ENCODE measurements around the gene FRZB. TPM values are rescaled to one million over a fixed set of nuclear protein-coding genes. Genes with fewer than 3 reads are reported as not detected.

FRZB gene
- total and polyA plus RNA-seq, 2 of the 13 experiments (the other 11 are each of a cell fraction or from before 2014, with no cell fraction given): 0.04 to 1.2 TPM

DNA sequence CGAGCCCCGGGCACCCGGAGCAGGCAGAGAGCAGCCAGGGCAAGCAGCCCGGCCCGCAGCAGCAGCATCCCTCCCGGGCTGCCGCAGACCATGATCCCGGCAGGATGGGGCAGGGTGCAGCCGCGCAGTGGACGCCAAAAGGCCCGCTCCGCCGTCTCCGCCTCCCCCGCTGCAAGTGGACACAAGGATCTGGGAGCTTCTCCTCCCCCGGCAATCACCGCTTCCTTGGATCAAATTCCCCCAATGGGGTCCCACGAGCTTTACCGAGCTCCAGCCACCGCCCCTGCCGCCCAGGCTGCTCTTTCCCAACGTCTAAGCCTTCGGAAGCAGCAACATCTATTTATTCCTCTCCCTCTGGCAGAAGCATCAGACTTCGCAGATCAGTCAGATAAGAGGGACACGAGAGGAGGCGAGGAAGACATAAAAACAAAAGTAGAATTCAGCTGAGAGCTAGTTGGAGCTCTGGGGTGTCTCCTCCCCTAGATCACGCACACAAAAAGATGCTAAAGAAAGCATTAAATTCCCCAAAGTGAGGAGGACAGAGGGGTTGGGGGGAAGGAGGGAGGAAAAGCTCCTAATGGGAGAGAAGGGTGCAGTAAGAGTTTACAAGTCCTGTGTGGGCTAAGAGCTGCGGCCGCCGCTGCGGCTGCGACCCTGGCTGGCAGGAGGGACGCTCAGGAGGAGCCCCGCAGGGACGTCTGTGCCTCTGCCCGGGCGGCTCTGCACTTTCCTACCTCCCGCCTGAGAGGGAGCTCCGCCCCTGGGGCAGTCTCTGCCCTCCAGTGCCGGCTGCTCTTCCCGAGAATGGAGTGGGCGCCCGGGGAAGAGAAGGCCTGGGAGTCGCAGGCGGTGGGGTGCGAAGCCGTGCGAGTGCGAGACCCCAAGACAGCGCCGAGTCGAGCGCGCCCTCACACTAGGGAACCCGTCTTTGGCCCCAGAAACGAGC is at the start of gene FRZB (continued):
- TF ChIP-seq PHF21A (CRISPR knock-in tag; IDR thresholded peaks at IDR 0.05): 0 out of 2 replicates have a peak, but pooled peaks have one; percentile 33
- TF ChIP-seq NFRKB (IDR thresholded peaks at IDR 0.05): no peak
- peak; percentile 48; the same call in 1 of the 2 replicates for TF ChIP-seq PITX1 (CRISPR knock-in tag; IDR thresholded peaks at IDR 0.05)
- 0 out of 2 replicates have a peak, but pooled peaks have one; percentile 6 for TF ChIP-seq MYC (CRISPR knock-in tag; IDR thresholded peaks at IDR 0.05; ENCODE audit: borderline replicate concordance)
- TF ChIP-seq TCF12 (IDR thresholded peaks at IDR 0.05): no peak
- TF ChIP-seq TCF12 (CRISPR knock-in tag; IDR thresholded peaks at IDR 0.05): 0 out of 2 replicates have a peak, but pooled peaks have one; percentile 10
- TF ChIP-seq ZNF331 (CRISPR knock-in tag; IDR thresholded peaks at IDR 0.05): peak; percentile 35; the same call in 1 of the 2 replicates
- TF ChIP-seq, protein P1, sequence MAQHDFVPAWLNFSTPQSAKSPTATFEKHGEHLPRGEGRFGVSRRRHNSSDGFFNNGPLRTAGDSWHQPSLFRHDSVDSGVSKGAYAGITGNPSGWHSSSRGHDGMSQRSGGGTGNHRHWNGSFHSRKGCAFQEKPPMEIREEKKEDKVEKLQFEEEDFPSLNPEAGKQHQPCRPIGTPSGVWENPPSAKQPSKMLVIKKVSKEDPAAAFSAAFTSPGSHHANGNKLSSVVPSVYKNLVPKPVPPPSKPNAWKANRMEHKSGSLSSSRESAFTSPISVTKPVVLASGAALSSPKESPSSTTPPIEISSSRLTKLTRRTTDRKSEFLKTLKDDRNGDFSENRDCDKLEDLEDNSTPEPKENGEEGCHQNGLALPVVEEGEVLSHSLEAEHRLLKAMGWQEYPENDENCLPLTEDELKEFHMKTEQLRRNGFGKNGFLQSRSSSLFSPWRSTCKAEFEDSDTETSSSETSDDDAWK (CRISPR knock-in tag; IDR thresholded peaks at IDR 0.05): no peak
- TF ChIP-seq, protein P2, sequence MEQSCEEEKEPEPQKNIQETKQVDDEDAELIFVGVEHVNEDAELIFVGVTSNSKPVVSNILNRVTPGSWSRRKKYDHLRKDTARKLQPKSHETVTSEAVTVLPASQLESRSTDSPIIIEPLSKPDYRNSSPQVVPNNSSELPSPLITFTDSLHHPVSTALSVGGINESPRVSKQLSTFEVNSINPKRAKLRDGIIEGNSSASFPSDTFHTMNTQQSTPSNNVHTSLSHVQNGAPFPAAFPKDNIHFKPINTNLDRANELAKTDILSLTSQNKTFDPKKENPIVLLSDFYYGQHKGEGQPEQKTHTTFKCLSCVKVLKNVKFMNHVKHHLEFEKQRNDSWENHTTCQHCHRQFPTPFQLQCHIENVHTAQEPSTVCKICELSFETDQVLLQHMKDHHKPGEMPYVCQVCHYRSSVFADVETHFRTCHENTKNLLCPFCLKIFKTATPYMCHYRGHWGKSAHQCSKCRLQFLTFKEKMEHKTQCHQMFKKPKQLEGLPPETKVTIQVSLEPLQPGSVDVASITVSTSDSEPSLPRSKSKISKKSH (CRISPR knock-in tag; IDR thresholded peaks at IDR 0.05; ENCODE audit: borderline replicate concordance): 0 out of 2 replicates have a peak, but pooled peaks have one; percentile 34
- TF ChIP-seq ZBTB7B (CRISPR knock-in tag; IDR thresholded peaks at IDR 0.05): peak; percentile 78
- peak; percentile 25 for TF ChIP-seq AGO1 (IDR thresholded peaks at IDR 0.05; ENCODE audit: low read depth, low read length, poor library complexity, severe bottlenecking)
- TF ChIP-seq, protein P3, sequence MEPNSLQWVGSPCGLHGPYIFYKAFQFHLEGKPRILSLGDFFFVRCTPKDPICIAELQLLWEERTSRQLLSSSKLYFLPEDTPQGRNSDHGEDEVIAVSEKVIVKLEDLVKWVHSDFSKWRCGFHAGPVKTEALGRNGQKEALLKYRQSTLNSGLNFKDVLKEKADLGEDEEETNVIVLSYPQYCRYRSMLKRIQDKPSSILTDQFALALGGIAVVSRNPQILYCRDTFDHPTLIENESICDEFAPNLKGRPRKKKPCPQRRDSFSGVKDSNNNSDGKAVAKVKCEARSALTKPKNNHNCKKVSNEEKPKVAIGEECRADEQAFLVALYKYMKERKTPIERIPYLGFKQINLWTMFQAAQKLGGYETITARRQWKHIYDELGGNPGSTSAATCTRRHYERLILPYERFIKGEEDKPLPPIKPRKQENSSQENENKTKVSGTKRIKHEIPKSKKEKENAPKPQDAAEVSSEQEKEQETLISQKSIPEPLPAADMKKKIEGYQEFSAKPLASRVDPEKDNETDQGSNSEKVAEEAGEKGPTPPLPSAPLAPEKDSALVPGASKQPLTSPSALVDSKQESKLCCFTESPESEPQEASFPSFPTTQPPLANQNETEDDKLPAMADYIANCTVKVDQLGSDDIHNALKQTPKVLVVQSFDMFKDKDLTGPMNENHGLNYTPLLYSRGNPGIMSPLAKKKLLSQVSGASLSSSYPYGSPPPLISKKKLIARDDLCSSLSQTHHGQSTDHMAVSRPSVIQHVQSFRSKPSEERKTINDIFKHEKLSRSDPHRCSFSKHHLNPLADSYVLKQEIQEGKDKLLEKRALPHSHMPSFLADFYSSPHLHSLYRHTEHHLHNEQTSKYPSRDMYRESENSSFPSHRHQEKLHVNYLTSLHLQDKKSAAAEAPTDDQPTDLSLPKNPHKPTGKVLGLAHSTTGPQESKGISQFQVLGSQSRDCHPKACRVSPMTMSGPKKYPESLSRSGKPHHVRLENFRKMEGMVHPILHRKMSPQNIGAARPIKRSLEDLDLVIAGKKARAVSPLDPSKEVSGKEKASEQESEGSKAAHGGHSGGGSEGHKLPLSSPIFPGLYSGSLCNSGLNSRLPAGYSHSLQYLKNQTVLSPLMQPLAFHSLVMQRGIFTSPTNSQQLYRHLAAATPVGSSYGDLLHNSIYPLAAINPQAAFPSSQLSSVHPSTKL (CRISPR knock-in tag; IDR thresholded peaks at IDR 0.05): 0 out of 2 replicates have a peak, but pooled peaks have one; percentile 5
- TF ChIP-seq, protein P4, sequence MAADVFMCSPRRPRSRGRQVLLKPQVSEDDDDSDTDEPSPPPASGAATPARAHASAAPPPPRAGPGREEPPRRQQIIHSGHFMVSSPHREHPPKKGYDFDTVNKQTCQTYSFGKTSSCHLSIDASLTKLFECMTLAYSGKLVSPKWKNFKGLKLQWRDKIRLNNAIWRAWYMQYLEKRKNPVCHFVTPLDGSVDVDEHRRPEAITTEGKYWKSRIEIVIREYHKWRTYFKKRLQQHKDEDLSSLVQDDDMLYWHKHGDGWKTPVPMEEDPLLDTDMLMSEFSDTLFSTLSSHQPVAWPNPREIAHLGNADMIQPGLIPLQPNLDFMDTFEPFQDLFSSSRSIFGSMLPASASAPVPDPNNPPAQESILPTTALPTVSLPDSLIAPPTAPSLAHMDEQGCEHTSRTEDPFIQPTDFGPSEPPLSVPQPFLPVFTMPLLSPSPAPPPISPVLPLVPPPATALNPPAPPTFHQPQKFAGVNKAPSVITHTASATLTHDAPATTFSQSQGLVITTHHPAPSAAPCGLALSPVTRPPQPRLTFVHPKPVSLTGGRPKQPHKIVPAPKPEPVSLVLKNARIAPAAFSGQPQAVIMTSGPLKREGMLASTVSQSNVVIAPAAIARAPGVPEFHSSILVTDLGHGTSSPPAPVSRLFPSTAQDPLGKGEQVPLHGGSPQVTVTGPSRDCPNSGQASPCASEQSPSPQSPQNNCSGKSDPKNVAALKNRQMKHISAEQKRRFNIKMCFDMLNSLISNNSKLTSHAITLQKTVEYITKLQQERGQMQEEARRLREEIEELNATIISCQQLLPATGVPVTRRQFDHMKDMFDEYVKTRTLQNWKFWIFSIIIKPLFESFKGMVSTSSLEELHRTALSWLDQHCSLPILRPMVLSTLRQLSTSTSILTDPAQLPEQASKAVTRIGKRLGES (CRISPR knock-in tag; IDR thresholded peaks at IDR 0.05; ENCODE audit: borderline replicate concordance): no peak
- TF ChIP-seq, protein P5, sequence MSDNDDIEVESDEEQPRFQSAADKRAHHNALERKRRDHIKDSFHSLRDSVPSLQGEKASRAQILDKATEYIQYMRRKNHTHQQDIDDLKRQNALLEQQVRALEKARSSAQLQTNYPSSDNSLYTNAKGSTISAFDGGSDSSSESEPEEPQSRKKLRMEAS (IDR thresholded peaks at IDR 0.05): peak; percentile 49; the same call in 1 of the 2 replicates
- no peak for TF ChIP-seq FOXK2 (IDR thresholded peaks at IDR 0.05)
- TF ChIP-seq SP4 (CRISPR knock-in tag; IDR thresholded peaks at IDR 0.05): peak; percentile 46
- TF ChIP-seq ASH2L (IDR thresholded peaks at IDR 0.05; ENCODE audit: insufficient read length, low read depth, low read length): peak; percentile 13
- peak; percentile 32; the same call in 1 of the 2 replicates for TF ChIP-seq TARDBP (CRISPR knock-in tag; IDR thresholded peaks at IDR 0.05)

Measured in HepG2 (cell line).